ENCODE measurements around the gene ANXA11. TPM values are rescaled to one million over a fixed set of nuclear protein-coding genes. Genes with fewer than 3 reads are reported as not detected.

ANXA11 gene
- total and polyA plus RNA-seq, 9 of the 15 experiments (the other 6 are each of a cell fraction or from before 2014, with no cell fraction given), result 43.6 to 212 (median 109) TPM

GRCh38 chr10:80203835-80204676 is 1.3 kb downstream of the ANXA11 start (continued):
- TF ChIP-seq NR1H2 (CRISPR knock-in tag; IDR thresholded peaks at IDR 0.05), result no peak
- TF ChIP-seq PYGO2 (tag; IDR thresholded peaks at IDR 0.05), result no peak
- TF ChIP-seq ZNF740 (CRISPR knock-in tag; IDR thresholded peaks at IDR 0.05), result 0 out of 2 replicates have a peak, but pooled peaks have one; percentile 11
- no peak; a peak in 1 of 4 replicates for TF ChIP-seq ZNF740 (tag; IDR thresholded peaks at IDR 0.05)
- TF ChIP-seq U2AF1 (optimal IDR thresholded peaks at IDR 0.05; ENCODE audit: low read depth, low read length), result no peak
- TF ChIP-seq ZBTB12 (CRISPR knock-in tag; IDR thresholded peaks at IDR 0.05), result no peak
- no peak for TF ChIP-seq ZNF77 (CRISPR knock-in tag; IDR thresholded peaks at IDR 0.05)
- no peak for TF ChIP-seq SP2 (IDR thresholded peaks at IDR 0.05; ENCODE audit: extremely low read depth, low read depth, low read length, poor library complexity, severe bottlenecking)
- peak; percentile 40 for TF ChIP-seq CHD1 (IDR thresholded peaks at IDR 0.05; ENCODE audit: low read length)
- no peak for TF ChIP-seq ZNF551 (CRISPR knock-in tag; IDR thresholded peaks at IDR 0.05)
- TF ChIP-seq HNRNPL (IDR thresholded peaks at IDR 0.05; ENCODE audit: low read depth, low read length), result 0 out of 2 replicates have a peak, but pooled peaks have one; percentile 18
- no peak for TF ChIP-seq KDM5B (IDR thresholded peaks at IDR 0.05; ENCODE audit: insufficient replicate concordance, low read depth, low read length)
- no peak for TF ChIP-seq DIDO1 (tag; IDR thresholded peaks at IDR 0.05; ENCODE audit: low read depth)
- no peak; a peak in 1 of 3 replicates for TF ChIP-seq CBX3 (IDR thresholded peaks at IDR 0.05; ENCODE audit: borderline replicate concordance in 1 of 2, low read length in 2 of 2)
- no peak for TF ChIP-seq SRSF7 (optimal IDR thresholded peaks at IDR 0.05; ENCODE audit: low read depth, low read length)
- TF ChIP-seq ZNF511 (CRISPR knock-in tag; IDR thresholded peaks at IDR 0.05), result 0 out of 2 replicates have a peak, but pooled peaks have one; percentile 4
- TF ChIP-seq MBD2 (IDR thresholded peaks at IDR 0.05; ENCODE audit: borderline replicate concordance, low read depth), result no peak
- no peak for TF ChIP-seq E2F8 (IDR thresholded peaks at IDR 0.05; ENCODE audit: low read depth, partially characterized antibody)
- TF ChIP-seq EWSR1 (IDR thresholded peaks at IDR 0.05; ENCODE audit: borderline replicate concordance, low read depth, partially characterized antibody), result no peak
- 0 out of 2 replicates have a peak, but pooled peaks have one; percentile 17 for TF ChIP-seq ZNF263 (CRISPR knock-in tag; IDR thresholded peaks at IDR 0.05; ENCODE audit: borderline replicate concordance)
- TF ChIP-seq SNIP1 (IDR thresholded peaks at IDR 0.05; ENCODE audit: low read depth), result no peak
- TF ChIP-seq POLR3G (IDR thresholded peaks at IDR 0.05; ENCODE audit: extremely low read depth, insufficient read length, insufficient replicate concordance), result no peak

Measured in K562 (cell line).